HG03575 (cell line): Measurements from ENCODE around the gene CTAG1A.
A peak's percentile ranks its signal among the peaks of the same experiment; 100 is the strongest.
"Not testable (repeated sequence)": the region's sequence is repeated elsewhere in the genome, so short reads cannot be mapped to it uniquely, and the experiment has no call there.

ENCODE experiments used
- ATAC-seq: cut with Tn5 transposase; IDR thresholded peaks from one replicate; pipeline ENCODE4 v1.9.1; 2021; ENCODE audit not compliant: unreplicated experiment, insufficient number of reproducible peaks, low FRiP score; ENCODE audit errors: extremely low read depth

Gene CTAG1A

GRCh38 chrX:154584585-154585183 lies at the start of gene CTAG1A:
CTAG1A (plus strand) TSS chrX:154585133; CDS start chrX:154585207, 74 bp downstream.
- ATAC-seq = not testable (repeated sequence)

- ATAC-seq = no peak
Observed at GRCh38 chrX:154535892-154536291, 49.0 kb upstream of the CTAG1A start.

DNA sequence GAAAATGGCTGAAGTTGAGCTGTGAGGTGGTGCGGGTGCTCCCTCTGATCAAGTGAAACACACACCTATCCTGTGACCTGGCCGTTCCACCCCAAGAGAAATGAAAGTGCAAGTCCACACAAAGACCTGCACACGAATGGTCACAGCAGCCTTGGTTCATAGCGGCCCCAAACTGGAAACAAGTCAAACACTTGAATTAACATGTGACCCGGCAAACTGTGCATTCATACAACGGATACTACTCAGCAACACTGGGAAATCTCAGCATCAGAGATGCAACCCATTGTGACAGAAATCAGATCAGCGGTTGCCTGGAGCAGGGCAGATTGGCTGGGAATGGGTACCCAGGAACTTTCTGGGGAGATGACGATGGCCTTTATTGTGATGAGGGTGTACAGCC lies 45.9 kb upstream of the CTAG1A start:
- no peak for ATAC-seq

DNA sequence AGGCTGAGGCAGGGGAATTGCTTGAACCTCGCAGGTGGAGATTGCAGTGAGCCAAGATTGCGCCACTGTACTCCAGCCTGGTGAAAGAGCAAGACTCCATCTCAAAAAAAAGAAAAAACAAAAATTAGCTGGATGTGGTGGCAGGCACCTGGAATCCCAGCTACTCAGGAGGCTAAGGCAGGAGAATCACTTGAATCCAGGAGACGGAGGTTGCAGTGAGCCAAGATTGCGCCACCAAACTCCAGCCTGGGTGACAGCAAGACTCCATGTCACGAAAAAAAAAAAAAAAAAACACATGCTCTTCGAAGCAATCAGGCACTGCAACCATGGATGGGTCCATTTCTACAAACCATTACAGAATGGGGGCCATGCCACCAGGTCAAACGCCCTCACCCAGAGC lies 44.6 kb upstream of the CTAG1A start:
- ATAC-seq = not testable (repeated sequence)

- no peak for ATAC-seq
Observed at GRCh38 chrX:154540897-154541535, 43.9 kb upstream of the CTAG1A start.

DNA sequence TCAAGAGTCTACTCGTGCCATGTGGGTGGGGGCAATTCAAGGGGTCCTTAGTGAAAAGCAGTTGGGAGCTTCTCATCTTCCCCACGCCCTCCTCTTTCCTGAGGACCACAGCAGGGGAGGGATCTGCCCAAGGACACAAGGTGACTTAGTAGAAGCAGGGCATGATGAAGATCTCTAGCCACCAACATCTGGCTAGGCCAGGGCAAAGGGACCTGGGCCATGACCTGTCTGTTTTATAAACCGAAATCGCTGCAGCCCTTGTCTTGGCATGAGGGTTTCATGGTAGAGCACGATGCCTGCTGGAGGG lies 43.4 kb upstream of the CTAG1A start:
- no peak for ATAC-seq

GRCh38 chrX:154541896-154542722 lies 42.8 kb upstream of the CTAG1A start:
- no peak for ATAC-seq

DNA sequence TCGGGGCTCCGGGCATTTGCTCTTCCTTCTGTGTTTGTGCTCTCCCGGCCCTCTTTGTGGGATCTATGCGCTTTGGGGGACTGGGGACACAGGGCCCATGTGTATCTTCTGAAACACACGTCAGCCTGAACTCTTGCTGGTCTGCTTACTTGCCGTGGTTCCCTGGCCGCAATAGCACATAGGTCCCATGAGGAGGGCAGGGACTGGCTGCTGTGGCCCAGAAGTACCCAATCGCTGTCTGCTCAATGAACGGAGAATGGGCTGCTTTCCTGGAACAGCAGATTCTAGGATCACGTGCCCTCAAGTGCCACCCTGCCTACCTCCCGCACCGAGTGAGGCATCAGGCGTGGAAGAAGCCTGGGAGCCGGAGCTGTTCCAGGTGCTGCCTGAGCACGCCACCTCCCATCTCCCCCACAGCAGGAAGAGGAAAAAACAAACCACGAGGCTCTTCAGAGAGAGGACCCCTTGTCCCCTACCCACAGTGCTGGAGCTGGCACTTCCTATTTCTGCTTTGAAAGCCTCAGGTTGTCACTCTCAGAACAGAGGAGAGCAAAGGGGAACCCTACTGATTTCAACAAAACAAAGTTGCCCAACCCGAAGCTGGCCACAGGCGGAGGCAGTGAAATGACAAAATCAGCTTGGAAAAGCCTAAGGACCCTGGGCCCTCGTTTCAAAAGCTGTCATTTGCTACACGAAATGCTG lies 42.1 kb upstream of the CTAG1A start:
- no peak for ATAC-seq

- ATAC-seq = no peak
Observed at GRCh38 chrX:154545673-154546274, 39.2 kb upstream of the CTAG1A start.

DNA sequence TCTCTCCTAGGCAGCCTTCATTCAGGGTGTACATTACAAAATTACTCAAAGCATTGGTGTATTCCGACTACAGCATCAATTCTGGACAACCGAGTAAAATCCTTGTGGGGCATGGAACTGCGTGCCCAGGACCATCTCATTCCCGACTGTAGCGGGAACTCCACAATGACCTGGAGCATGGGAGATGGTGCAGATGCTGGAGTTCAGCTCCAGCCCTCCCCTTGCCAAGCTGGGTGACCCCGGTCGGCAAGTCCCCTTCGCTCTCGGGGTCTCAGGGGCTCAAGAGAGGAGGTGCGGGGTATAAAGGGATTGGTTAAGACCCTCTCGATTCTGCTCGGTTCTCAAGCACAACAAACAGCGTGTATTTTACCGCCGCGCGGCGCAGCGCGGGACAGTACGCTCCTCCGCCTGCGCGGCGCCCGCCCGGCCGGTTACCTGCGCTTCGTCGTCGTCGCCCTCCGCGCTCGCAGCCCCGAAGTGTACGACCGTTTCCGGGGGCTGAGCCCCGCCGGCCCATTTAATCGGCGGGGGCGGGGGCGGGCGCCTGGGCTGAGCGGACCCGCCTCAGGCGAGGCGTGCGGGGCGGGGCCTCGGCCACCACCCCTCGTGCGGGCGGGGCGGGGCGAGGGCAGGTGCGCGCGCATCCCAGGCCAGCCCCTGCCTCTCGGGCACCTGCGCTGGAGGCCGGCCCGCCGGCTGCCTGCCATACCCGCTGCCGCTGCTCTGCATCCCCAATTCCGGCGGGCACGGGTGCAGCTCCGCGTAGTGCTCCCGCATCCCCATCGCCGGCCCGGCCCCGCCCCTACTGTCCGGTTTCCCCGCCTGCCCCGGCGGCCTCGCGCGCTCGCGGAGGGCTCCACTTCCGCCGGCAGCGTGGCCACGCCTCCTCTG lies 38.3 kb upstream of the CTAG1A start, which contains the start of gene G6PD:
Gene G6PD, minus strand, starts transcription at position 493 of the 891 bp plus-strand sequence. CDS start 691 bp downstream, outside the sequence.
- ATAC-seq = peak; percentile 14

DNA sequence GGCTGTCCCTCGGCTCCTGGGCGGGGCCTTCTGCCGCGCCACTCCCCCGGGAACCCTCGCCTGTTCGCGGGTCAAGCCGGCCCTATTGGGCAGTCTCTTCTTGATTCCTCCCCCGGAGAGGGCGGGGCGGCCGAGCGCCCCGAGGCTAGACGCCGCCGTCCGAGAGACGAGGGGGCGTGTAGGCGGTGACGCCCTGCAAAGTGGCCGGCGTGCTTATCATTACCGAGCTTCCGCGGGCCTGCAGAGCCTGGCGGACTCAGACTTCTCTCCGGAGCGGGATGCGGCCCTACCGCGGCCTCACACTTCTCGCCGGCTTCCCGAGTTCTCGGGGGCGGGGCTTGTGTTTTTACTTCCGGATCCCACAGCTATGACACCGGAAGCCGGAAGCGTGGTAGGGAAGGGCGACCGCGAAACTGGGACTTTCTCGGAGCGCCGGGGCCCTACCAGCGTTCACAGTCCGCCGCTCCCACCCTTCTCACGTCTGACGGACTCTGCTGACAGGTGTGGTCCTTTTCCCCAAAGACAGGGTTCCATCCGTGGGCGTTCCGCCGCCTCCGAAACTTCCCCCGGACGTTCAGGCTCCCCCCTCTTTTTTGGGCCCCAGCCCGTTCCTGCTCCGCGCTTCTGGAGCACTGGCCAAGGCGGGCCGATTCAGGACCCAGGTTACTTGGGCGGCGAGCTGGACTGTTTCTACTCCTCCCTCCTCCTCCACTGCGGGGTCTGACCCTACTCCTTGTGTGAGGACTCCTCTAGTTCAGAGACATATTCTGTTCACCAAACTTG lies 37.5 kb upstream of the CTAG1A start, which contains the start of gene IKBKG:
Gene IKBKG, plus strand, starts transcription at position 376 of the 783 bp plus-strand sequence. CDS start 4,383 bp downstream, outside the sequence.
- ATAC-seq = peak; percentile 48

- no peak for ATAC-seq
Observed at GRCh38 chrX:154548028-154548316, 37.0 kb upstream of the CTAG1A start.

GRCh38 chrX:154549766-154550165 lies 35.2 kb upstream of the CTAG1A start:
- no peak for ATAC-seq

DNA sequence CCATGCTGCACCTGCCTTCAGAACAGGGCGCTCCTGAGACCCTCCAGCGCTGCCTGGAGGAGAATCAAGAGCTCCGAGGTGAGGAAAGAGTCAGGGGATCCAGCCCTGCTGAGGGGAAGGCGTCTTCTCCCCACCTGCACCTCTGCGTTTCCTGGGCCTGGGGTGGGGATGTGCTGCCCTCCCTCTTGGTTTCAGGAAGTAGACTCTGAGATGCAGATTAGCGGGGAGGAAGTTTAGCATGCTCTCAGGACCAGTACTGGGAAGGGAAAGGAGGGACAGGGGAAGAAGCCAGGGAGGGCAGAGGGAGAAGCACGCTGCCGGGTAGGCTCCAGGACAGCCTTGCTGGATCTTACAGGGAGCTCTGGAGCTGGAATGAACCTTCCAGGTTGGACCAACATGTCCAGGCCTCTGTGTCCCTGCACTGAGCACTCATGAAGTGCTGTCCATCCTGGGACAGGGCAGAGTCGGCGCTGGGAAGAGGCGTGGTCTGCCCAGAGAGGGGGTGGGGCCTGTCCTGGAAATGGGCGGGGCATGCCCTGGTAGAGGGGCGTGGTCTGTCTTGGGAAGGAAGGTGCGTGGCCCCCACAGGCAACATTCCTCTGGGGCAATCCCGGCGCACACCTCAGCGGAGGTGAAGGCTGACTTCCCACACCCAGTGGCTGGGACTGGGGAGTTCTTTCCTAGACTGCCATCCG lies 32.7 kb upstream of the CTAG1A start:
- ATAC-seq = not testable (repeated sequence)

DNA sequence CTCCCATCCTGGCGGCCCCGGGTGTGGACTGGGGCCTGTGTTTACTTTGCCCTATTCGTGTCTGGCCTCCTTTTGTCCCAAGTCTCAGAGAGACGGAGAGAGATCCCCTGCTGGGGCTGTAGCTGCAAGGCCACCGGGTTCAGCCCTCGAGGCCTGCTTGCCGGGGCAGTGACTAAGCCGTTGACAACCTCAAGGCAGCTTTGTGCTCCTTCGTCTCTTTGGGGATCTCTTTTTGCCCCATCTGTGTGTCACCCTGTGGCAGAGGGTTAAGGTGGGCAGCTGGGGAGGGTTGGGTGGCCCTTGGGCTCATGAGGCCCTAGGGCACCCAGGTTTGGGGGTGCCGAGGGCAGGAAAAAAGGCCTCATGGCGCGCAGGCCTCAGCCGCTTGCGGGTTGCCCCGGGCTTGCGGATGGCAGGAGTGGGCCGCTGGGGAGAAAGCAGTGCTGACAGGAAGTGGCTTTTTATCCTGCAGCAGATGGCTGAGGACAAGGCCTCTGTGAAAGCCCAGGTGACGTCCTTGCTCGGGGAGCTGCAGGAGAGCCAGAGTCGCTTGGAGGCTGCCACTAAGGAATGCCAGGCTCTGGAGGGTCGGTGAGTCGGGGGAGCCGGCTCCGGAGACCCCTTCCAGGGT lies 26.8 kb upstream of the CTAG1A start:
- not testable (repeated sequence) for ATAC-seq

DNA sequence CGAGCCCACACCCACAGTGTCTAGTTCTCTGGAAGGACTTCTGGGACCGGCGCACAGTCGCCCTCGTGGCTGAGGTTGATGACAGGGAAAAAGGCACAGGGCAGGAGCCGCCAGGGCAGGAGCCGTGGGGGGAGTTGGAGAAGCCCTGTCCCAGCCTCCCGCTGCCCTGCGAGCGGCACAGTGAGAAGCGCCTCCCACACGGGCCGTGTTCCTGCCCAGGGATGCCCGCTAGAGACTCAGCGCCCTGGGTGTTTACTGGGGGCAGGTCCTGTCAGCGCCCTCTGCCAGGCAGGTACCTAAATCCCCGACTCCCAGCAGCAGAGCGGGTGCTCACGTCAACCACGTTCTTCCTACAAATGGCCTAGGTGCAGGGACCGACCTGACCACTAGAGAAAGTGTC lies 26.0 kb upstream of the CTAG1A start:
- ATAC-seq = not testable (repeated sequence)

GRCh38 chrX:154560326-154560725 lies 24.6 kb upstream of the CTAG1A start:
- not testable (repeated sequence) for ATAC-seq
